SK-N-SH (cell line): Measurements from ENCODE around the gene HNF1A.
"Not testable (repeated sequence)": the region's sequence is repeated elsewhere in the genome, so short reads cannot be mapped to it uniquely, and the experiment has no call there.

Source experiments
- CTCF ChIP-seq: fragments of 200-600 bp; sonication (generic); IDR thresholded peaks from 2 replicates; pipeline ENCODE4 v1.6.1; 2017; ENCODE audit warnings: antibody characterized with exemption, mild to moderate bottlenecking, moderate library complexity
- GABPA ChIP-seq: IDR thresholded peaks from 2 replicates; pipeline ENCODE4 v1.4.0; 2012; ENCODE audit warnings: low read depth, mild to moderate bottlenecking
- RCOR1 ChIP-seq: fragments of 150-350 bp; IDR thresholded peaks from 2 replicates; pipeline ENCODE4 v1.6.1; 2017; ENCODE audit warnings: antibody characterized with exemption, low read length
- TAF1 ChIP-seq: IDR thresholded peaks from 2 replicates; pipeline ENCODE4 v1.6.1; 2012; ENCODE audit warnings: low read depth, mild to moderate bottlenecking, low read length, moderate library complexity, borderline replicate concordance

GRCh38 chr12:121047400-121047799 lies 69.1 kb downstream of the HNF1A start:
- TF ChIP-seq TAF1, GABPA, RCOR1, CTCF: not testable (repeated sequence)
